HepG2 (cell line): ENCODE data around the gene MPC1. TPM values are rescaled to one million over a fixed set of nuclear protein-coding genes. Genes with fewer than 3 reads are reported as not detected.

Experiments used
- ATAD3A ChIP-seq: sonication (generic); formaldehyde crosslinking; IDR thresholded peaks from 2 replicates; pipeline ENCODE4 v1.4.0; 2020; ENCODE audit warnings: missing genetic modification reagents
- CBX1 ChIP-seq: IDR thresholded peaks from one replicate; pipeline ENCODE4 v1.6.1; 2016; ENCODE audit warnings: antibody characterized with exemption, low read depth
- DBP ChIP-seq: sonication (generic); formaldehyde crosslinking; IDR thresholded peaks from 2 replicates; pipeline ENCODE4 v1.4.0; 2020; ENCODE audit warnings: missing genetic modification reagents; ENCODE audit errors: not compliant biosample characterization
- FOXM1 ChIP-seq: sonication (generic); formaldehyde crosslinking; IDR thresholded peaks from 2 replicates; pipeline ENCODE4 v1.5.0; 2020; ENCODE audit warnings: missing genetic modification reagents
- GATAD2A ChIP-seq: IDR thresholded peaks from 2 replicates; pipeline ENCODE4 v1.6.1; 2016
- HES4 ChIP-seq: sonication (generic); formaldehyde crosslinking; IDR thresholded peaks from 2 replicates; pipeline ENCODE4 v1.9.0; 2021; ENCODE audit warnings: mild to moderate bottlenecking, missing genetic modification reagents, borderline replicate concordance
- HOXD1 ChIP-seq: sonication (generic); formaldehyde crosslinking; IDR thresholded peaks from 2 replicates; pipeline ENCODE4 v1.5.0; 2020; ENCODE audit warnings: missing genetic modification reagents
- NAIF1 ChIP-seq: sonication (generic); formaldehyde crosslinking; IDR thresholded peaks from 2 replicates; pipeline ENCODE4 v1.5.0; 2020; ENCODE audit warnings: mild to moderate bottlenecking, missing genetic modification reagents, borderline replicate concordance
- RCOR2 ChIP-seq: IDR thresholded peaks from 2 replicates; pipeline ENCODE4 v1.6.1; 2016; ENCODE audit warnings: missing biosample characterization, missing genetic modification reagents
- STAT5B ChIP-seq: sonication (generic); formaldehyde crosslinking; IDR thresholded peaks from 2 replicates; pipeline ENCODE4 v1.4.0; 2020; ENCODE audit warnings: missing genetic modification reagents
- TBP ChIP-seq: sonication (generic); formaldehyde crosslinking; IDR thresholded peaks from 2 replicates; pipeline ENCODE4 v1.5.0; 2020; ENCODE audit warnings: missing genetic modification reagents
- TRIM24 ChIP-seq: sonication (generic); formaldehyde crosslinking; IDR thresholded peaks from 2 replicates; pipeline ENCODE4 v1.8.0; 2022; ENCODE audit warnings: mild to moderate bottlenecking, missing genetic modification reagents
- XBP1 ChIP-seq: sonication (generic); formaldehyde crosslinking; IDR thresholded peaks from 2 replicates; pipeline ENCODE4 v1.5.0; 2020; ENCODE audit warnings: missing genetic modification reagents
- ZBTB3 ChIP-seq: sonication (generic); formaldehyde crosslinking; IDR thresholded peaks from 2 replicates; pipeline ENCODE4 v1.4.0; 2020; ENCODE audit warnings: low read depth, mild to moderate bottlenecking, moderate library complexity, missing genetic modification reagents, borderline replicate concordance
- ZFP36L2 ChIP-seq: sonication (generic); formaldehyde crosslinking; IDR thresholded peaks from 2 replicates; pipeline ENCODE4 v1.4.0; 2020; ENCODE audit warnings: missing genetic modification reagents
- ZNF160 ChIP-seq: sonication (generic); formaldehyde crosslinking; IDR thresholded peaks from 2 replicates; pipeline ENCODE4 v1.8.0; 2022; ENCODE audit warnings: mild to moderate bottlenecking, inconsistent platforms, missing genetic modification reagents
- ZNF34 ChIP-seq: sonication (generic); formaldehyde crosslinking; IDR thresholded peaks from 2 replicates; pipeline ENCODE4 v1.4.0; 2020; ENCODE audit warnings: mild to moderate bottlenecking, missing genetic modification reagents, borderline replicate concordance
- ZNF446 ChIP-seq: sonication (generic); formaldehyde crosslinking; IDR thresholded peaks from 2 replicates; pipeline ENCODE4 v1.5.0; 2020; ENCODE audit warnings: mild to moderate bottlenecking, missing genetic modification reagents
- ZNF761 ChIP-seq: sonication (generic); formaldehyde crosslinking; conservative IDR thresholded peaks from 2 replicates; pipeline ENCODE4 v1.4.0; 2020; ENCODE audit warnings: mild to moderate bottlenecking, missing genetic modification reagents
- ZSCAN29 ChIP-seq: sonication (generic); formaldehyde crosslinking; conservative IDR thresholded peaks from 2 replicates; pipeline ENCODE4 v1.4.0; 2020; ENCODE audit warnings: mild to moderate bottlenecking, missing genetic modification reagents
- polyA plus RNA-seq, 8 experiments: library from polyadenylated mRNA; depleted of rRNA in 3 of 8; stranded (reverse) in 7 of 8; unstranded in 1 of 8; fragments of >200 nt; fragmentation: Illumina TruSeq in 4 of 8; extraction: Trizol in 4 of 8; gene quantifications; 2 replicates each; pipeline versions ENCODE4 v1.2.1 to v1.2.3, GENCODE V29; 2011 to 2016; ENCODE audit warnings: low read depth in 4 of 8, missing spikeins in 1 of 8, mixed read lengths in 1 of 8; ENCODE audit not compliant: insufficient read depth in 1 of 8
- total RNA-seq, 5 experiments: library from RNA; depleted of rRNA; stranded (reverse); fragments of >200 nt; fragmentation: Illumina TruSeq; extraction: Trizol; gene quantifications; 2 replicates each; pipeline ENCODE4 v1.2.3, GENCODE V29; 2016; ENCODE audit warnings: low read depth in 1 of 5
- TF ChIP-seq, protein P1 (sequence below): IDR thresholded peaks from 2 replicates; pipeline ENCODE4 v1.6.1; 2016; ENCODE audit warnings: missing compliant biosample characterization, missing genetic modification reagents, borderline replicate concordance
- TF ChIP-seq, protein P2 (sequence below): sonication (generic); formaldehyde crosslinking; IDR thresholded peaks from 2 replicates; pipeline ENCODE4 v1.5.0; 2020; ENCODE audit warnings: missing genetic modification reagents
- TF ChIP-seq, protein P3 (sequence below): sonication (generic); formaldehyde crosslinking; IDR thresholded peaks from 2 replicates; pipeline ENCODE4 v1.4.0; 2020; ENCODE audit warnings: mild to moderate bottlenecking, missing genetic modification reagents
- TF ChIP-seq, protein P4 (sequence below): sonication (generic); formaldehyde crosslinking; IDR thresholded peaks from 2 replicates; pipeline ENCODE4 v1.4.0; 2020; ENCODE audit warnings: missing genetic modification reagents

Gene MPC1
- total and polyA plus RNA-seq, 2 of the 13 experiments (the other 11 are each of a cell fraction or from before 2014, with no cell fraction given): 189 to 214 TPM

DNA sequence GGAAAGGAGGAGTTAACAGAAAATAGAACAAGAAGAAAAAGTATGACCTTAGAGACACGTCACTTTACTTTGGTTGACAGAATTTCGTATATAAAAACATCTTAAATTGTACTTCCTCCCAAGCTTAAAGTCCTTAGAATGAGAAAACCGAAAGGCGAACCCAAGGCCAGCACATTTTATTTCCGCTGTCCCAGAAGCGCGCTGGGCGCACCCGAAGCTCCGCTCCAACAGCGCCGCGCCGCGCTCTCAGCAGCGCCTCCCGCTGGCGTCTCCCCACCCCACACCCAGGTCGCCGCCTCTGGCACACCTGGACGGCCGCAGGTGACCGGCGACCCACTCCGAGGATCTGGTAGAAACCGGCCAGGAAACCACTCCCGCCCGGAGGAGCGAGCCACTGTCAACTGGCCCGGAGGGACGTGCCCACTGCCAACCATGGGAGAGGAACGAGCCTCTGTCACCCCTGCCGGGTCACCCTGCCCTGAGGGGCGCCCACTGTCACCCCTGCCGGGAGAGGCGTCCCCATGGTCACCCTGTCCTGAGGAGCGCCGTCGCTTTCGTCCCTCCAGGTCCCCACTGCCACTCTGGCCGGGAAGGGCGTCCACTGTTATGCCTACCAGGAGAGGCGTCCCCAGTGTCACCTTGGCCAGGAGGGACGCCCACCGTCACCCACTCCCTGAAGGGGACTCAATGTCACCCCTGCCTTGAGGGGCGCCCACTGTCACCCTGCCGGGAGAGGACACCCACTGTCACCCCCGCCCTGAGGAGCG lies 824 bp downstream of the MPC1 start (continued):
- no peak for TF ChIP-seq TBP (CRISPR knock-in tag)
- TF ChIP-seq STAT5B: no peak
- no peak for TF ChIP-seq ZBTB3 (CRISPR knock-in tag)
- peak; percentile 76 for TF ChIP-seq GATAD2A (CRISPR knock-in tag)
- no peak for TF ChIP-seq HOXD1 (CRISPR knock-in tag)
- TF ChIP-seq TRIM24 (CRISPR knock-in tag): no peak
- no peak for TF ChIP-seq CBX1
- TF ChIP-seq, protein P1, sequence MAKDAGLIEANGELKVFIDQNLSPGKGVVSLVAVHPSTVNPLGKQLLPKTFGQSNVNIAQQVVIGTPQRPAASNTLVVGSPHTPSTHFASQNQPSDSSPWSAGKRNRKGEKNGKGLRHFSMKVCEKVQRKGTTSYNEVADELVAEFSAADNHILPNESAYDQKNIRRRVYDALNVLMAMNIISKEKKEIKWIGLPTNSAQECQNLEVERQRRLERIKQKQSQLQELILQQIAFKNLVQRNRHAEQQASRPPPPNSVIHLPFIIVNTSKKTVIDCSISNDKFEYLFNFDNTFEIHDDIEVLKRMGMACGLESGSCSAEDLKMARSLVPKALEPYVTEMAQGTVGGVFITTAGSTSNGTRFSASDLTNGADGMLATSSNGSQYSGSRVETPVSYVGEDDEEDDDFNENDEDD (CRISPR knock-in tag): peak; percentile 69; the same call in 1 of the 2 replicates
- TF ChIP-seq, protein P2, sequence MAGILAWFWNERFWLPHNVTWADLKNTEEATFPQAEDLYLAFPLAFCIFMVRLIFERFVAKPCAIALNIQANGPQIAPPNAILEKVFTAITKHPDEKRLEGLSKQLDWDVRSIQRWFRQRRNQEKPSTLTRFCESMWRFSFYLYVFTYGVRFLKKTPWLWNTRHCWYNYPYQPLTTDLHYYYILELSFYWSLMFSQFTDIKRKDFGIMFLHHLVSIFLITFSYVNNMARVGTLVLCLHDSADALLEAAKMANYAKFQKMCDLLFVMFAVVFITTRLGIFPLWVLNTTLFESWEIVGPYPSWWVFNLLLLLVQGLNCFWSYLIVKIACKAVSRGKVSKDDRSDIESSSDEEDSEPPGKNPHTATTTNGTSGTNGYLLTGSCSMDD (CRISPR knock-in tag): no peak
- no peak for TF ChIP-seq NAIF1 (CRISPR knock-in tag)
- TF ChIP-seq, protein P3, sequence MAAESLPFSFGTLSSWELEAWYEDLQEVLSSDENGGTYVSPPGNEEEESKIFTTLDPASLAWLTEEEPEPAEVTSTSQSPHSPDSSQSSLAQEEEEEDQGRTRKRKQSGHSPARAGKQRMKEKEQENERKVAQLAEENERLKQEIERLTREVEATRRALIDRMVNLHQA (CRISPR knock-in tag): no peak
- peak; percentile 97 for TF ChIP-seq ZSCAN29
- 0 out of 2 replicates have a peak, but pooled peaks have one; percentile 21 for TF ChIP-seq ZNF34 (CRISPR knock-in tag)
- TF ChIP-seq, protein P4, sequence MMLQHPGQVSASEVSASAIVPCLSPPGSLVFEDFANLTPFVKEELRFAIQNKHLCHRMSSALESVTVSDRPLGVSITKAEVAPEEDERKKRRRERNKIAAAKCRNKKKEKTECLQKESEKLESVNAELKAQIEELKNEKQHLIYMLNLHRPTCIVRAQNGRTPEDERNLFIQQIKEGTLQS (CRISPR knock-in tag): no peak
- no peak for TF ChIP-seq DBP (CRISPR knock-in tag)
- TF ChIP-seq HES4: peak; percentile 86; the same call in 1 of the 2 replicates
- TF ChIP-seq RCOR2 (CRISPR knock-in tag): no peak
- no peak for TF ChIP-seq FOXM1 (CRISPR knock-in tag)
- no peak; the same call in 1 of the 2 replicates for TF ChIP-seq ZNF446 (CRISPR knock-in tag)
- TF ChIP-seq ATAD3A (CRISPR knock-in tag): peak; percentile 79; the same call in 1 of the 2 replicates
- TF ChIP-seq XBP1 (CRISPR knock-in tag): 0 out of 2 replicates have a peak, but pooled peaks have one; percentile 26
- TF ChIP-seq ZFP36L2 (CRISPR knock-in tag): no peak
- TF ChIP-seq ZNF761 (CRISPR knock-in tag): peak; percentile 80; the same call in 1 of the 2 replicates
- peak; percentile 66; the same call in 1 of the 2 replicates for TF ChIP-seq ZNF160 (CRISPR knock-in tag)
